ENCODE measurements around the gene NOS1AP.

DNA sequence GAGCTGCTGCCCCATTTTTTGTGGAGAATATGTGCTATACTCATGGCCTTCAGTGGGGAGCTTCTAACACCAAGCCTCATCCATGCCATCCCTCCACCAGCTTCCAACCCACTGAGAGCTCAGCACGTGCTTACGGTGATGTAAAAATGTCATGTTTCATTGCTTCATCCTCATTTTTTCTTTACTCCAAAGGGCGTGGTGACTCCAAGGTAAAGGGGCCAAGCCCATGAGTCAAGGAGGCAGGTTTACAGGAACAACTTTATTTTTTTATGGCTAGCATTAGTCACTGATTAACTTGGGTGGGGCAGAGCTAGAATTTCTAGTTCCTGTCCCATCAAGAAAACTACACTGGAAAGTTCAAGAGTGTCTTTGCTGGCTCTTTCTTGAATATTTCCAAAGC lies 311.9 kb downstream of the NOS1AP start, which contains the start of gene C1orf226:
- TF ChIP-seq, protein P1, sequence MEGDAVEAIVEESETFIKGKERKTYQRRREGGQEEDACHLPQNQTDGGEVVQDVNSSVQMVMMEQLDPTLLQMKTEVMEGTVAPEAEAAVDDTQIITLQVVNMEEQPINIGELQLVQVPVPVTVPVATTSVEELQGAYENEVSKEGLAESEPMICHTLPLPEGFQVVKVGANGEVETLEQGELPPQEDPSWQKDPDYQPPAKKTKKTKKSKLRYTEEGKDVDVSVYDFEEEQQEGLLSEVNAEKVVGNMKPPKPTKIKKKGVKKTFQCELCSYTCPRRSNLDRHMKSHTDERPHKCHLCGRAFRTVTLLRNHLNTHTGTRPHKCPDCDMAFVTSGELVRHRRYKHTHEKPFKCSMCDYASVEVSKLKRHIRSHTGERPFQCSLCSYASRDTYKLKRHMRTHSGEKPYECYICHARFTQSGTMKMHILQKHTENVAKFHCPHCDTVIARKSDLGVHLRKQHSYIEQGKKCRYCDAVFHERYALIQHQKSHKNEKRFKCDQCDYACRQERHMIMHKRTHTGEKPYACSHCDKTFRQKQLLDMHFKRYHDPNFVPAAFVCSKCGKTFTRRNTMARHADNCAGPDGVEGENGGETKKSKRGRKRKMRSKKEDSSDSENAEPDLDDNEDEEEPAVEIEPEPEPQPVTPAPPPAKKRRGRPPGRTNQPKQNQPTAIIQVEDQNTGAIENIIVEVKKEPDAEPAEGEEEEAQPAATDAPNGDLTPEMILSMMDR (IDR thresholded peaks at IDR 0.05): no peak
- no peak for TF ChIP-seq EP300 (IDR thresholded peaks at IDR 0.05)
- TF ChIP-seq POLR2A (IDR thresholded peaks at IDR 0.05; ENCODE audit: low read depth): no peak
- TF ChIP-seq POLR2AphosphoS5 (IDR thresholded peaks at IDR 0.05): no peak

Data from esophagus muscularis mucosa (tissue), 4 donors.